Bronchial smooth muscle cell (primary cell): ENCODE measurements around the gene C3orf52. TPM values are rescaled to one million over a fixed set of nuclear protein-coding genes. Genes with fewer than 3 reads are reported as not detected.

Experiments
- total RNA-seq: library from RNA; depleted of rRNA; stranded (reverse); fragments of >200 nt; gene quantifications from 2 replicates; pipeline ENCODE4 v1.2.1, GENCODE V29; 2014

Gene C3orf52, protein sequence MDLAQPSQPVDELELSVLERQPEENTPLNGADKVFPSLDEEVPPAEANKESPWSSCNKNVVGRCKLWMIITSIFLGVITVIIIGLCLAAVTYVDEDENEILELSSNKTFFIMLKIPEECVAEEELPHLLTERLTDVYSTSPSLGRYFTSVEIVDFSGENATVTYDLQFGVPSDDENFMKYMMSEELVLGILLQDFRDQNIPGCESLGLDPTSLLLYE
- 2.0 and 3.0 TPM in 2 replicates for total RNA-seq

DNA sequence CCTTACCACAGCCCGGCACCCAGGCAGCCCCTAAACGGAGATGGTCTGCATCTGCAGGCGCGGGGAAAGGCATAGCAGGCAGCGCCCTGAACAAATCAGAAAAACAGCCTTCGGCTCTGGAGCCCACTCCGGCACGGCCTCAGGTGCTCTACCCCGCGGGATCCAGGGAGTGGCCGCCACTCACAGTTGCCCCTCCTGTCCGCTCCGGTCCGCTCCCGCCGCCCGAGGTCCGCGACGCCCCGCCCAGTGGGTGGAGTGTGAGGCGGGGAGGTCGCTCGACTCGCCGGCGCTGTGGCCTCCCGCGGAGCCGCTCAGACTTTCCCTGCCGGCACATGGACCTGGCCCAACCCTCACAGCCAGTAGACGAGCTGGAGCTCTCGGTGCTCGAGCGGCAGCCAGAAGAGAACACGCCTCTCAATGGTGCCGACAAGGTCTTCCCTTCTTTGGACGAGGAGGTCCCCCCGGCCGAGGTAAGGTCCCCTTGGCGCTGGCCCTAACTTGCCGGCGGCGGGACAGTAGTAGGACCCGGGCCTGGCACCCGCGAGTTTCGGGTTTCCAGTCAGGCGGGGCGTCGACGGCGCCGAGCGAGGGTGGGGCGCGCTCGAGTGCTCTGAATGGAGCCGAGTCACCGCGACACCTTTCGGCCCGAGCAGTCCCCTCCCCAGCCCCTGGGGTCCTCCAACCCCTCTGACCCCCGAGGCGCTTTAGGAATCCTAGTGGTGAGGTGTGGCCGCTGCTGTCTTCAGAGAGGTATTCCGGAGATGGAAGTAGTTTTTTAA, at the start of gene C3orf52:
TSS of gene C3orf52 (plus strand) at position 314 of the 779 bp plus-strand sequence. CDS start at position 333, 19 bp downstream.

DNA sequence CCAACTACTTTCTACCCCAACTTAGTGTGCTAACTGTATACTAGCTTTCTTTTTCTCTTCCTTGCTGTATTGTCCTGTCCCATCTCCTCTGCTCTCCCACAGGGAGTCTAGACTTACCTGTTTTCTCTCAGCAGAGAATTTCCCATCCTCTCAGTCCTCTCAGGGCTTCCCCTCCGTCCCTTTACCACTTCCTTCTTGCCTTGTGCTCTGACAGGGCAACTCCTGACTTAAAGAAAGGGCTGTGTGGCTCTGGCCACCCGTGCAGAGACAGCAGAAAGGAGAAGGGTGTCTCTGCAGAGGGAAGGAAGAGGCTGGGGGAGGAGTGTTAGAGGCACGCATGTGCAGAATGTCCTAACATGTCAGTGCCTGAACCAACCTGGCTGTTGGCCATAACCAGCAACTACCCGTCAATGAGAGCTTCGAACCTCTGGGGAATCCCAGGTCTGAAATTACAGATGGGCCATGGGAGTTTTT, 46.8 kb downstream of the C3orf52 start, which contains the start of gene GCSAM:
TSS of gene GCSAM (minus strand) at position 274 of the 474 bp plus-strand sequence. CDS start at position 146, 128 bp downstream.

Other genes starting within 250 kb of the C3orf52 start
- gene PHLDB2, start 227.1 kb upstream of the C3orf52 start, total RNA-seq = 19.5 and 22.9 TPM in 2 replicates
- gene ABHD10, start 107.4 kb upstream of the C3orf52 start, total RNA-seq = 34.4 and 44.0 TPM in 2 replicates
- 0.69 and 4.4 TPM in 2 replicates for gene TAGLN3, start 87.5 kb upstream of the C3orf52 start, total RNA-seq
- gene TMPRSS7, start 51.7 kb upstream of the C3orf52 start, total RNA-seq = under 0.01 TPM in 1 of 2 replicates, not detected in the other
- gene GCSAM, start 46.9 kb downstream of the C3orf52 start, total RNA-seq = not detected in 2 replicates
- not detected in 2 replicates for gene SLC9C1, start 207.8 kb downstream of the C3orf52 start, total RNA-seq
- under 0.01 TPM in 2 replicates for gene CD200, start 246.8 kb downstream of the C3orf52 start, total RNA-seq